ENCODE results near the gene CCDC185.
"Not testable (repeated sequence)": the region's sequence is repeated elsewhere in the genome, so short reads cannot be mapped to it uniquely, and the experiment has no call there.

Gene CCDC185

DNA sequence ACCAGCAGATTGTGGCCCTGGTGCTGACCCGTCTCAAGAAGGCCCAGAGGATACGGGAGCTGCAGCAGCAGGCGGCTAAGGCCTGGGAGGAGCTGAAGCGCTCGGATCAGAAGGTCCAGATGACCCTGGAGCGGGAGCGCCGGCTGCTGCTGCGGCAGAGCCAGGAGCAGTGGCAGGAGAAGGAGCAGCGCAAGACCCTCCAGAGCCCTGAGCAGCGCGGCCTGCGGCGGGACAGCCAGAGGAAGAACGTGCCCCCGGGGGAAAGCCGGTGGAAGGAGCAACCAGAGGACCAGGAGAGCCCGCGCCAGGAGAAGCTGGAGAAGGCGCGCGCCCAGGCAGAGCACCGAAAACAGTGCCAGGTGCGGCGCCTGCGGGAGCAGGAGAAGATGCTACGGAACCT lies 1.0 kb downstream of the CCDC185 start:
- DNase-seq (ENCODE audit: low read depth in 4 of 4, low spot score in 1 of 4), result no peak

DNA sequence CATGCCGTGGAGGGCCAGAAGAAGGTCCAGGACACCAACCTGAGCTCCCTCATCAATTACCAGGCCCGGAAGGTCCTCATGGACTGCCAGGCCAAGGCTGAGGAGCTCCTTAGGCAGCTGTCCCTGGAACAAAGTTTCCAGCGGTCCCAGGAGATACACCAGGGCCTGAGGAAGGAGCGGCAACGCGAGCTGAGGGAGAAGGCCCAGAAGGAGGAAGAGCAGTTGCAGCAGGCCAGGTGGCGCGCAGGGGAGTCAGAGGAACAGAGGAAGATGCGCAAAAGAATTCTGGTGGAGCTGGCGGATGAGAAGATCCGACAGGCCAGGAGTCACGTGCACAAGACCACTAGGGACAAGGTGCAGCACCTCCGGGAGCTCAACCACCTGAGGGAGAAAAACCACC lies 1.5 kb downstream of the CCDC185 start:
- DNase-seq (ENCODE audit: low read depth in 4 of 4, low spot score in 1 of 4), result no peak

DNA sequence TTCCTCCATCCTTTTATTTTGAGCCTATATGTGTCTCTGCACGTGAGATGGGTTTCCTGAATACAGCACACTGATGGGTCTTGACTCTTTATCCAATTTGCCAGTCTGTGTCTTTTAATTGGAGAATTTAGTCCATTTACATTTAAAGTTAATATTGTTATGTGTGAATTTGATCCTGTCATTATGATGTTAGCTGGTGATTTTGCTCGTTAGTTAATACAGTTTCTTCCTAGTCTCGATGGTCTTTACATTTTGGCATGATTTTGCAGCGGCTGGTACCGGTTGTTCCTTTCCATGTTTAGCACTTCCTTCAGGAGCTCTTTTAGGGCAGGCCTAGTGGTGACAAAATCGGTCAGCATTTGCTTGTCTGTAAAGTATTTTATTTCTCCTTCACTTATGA lies 6.2 kb downstream of the CCDC185 start:
- DNase-seq (ENCODE audit: low read depth in 4 of 4, low spot score in 1 of 4), result not testable (repeated sequence)

DNA sequence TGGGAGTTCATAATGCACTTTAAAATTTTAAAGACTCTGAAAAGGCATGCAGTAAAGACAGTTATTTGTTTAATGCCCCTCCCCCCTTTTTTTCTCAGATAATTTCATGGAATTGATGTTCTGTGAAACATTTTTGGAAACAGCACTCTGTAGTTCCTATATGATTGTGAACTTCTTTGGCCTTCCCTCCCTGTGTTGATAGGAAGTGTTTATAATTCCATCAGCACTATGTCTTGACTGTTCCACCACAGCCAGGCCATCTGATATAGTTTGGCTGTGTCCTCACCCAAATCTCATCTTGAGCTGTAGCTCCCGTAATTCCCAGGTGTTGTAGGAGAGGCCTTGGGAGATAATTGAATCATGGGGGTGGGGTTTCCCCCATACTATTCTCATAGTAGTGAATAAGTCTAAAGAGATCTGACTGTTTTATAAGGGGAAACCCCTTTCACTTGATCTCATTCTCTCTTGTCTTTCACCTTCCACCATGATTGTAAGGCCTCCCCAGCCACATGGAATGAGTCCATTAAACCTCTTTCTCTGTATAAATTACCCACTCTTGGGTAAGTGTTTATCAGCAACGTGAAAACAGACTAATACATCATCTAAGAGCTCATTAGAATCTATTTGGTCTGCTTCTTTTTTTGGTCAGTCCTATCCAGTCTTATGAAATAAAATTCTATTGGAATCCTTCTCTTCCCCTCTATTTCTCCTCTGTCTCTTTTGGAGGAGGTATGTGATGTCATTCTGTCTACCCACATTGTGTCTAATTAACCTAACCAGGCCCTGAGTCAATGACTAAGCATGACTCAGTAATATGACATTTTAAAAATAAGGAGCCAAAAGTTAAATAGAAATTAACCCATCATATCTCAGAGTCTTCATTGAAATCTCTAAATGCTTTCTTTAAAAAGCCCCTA lies 8.9 kb downstream of the CCDC185 start:
- no peak for DNase-seq (ENCODE audit: low read depth in 4 of 4, low spot score in 1 of 4)

DNA sequence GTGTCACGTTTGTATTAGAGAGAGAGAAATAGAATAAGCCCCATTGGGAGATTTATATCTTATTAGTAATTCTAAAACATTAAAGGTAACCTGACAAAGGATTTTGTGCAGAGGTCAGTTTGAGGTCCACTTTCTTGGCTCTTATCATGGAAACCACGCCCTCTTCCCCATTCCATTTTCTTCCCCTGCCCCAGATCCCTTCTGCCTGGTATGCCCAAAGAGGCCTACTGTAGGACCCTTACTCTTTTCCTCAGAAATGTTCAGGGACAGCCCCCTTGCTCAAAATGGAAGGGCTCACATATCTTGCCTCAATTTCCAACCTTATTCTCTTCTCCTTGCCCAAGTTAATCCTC lies 9.6 kb downstream of the CCDC185 start:
- no peak for DNase-seq (ENCODE audit: low read depth in 4 of 4, low spot score in 1 of 4)

DNA sequence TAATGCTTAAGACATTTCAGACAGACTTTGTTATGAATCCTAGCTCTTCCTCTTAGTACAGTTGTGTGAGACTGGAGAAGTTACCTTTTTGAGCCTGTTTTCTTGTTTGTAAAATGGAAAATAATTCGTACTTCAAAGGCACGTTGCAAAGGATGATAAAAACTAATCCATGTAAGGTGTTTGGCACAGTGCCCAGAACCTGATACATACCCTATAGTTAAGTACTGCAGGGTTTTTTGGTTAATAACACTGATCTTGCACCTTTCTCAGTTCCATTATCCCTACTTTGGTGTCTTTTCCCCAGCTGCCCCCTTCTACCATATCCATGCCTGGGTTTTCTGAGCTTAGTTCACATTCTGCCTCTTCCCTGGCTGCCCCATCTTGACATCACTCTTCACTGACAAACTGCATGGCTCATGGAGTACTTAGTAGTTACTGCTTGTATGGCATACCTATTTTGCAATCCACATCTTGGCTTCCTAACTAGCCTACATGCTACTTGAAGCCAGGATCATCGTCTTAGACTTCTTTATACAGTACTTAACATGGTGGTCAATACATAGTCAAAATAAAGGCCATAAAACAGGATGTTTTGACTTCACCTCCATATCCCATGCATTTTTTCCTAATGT lies 10.1 kb downstream of the CCDC185 start:
- DNase-seq (ENCODE audit: low read depth in 4 of 4, low spot score in 1 of 4), result no peak

DNA sequence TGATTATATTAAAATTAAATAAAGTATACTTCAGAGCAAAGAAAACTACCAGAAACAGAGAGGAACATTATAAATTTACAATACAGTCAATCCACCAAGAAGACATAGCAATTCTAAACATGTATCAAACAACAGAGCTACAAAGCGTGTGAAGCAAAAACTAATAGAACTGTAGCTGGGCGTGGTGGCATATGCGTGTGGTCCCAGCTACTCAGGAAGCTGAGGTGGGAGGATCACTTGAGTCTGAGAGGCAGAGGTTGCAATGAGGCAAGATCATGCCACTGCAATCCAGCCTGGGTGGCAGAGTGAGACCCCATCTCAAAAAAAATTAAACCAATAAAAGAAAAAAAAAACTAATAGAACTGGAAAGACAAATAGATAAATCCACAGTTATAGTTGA lies 12.3 kb downstream of the CCDC185 start:
- no peak for DNase-seq (ENCODE audit: low read depth in 4 of 4, low spot score in 1 of 4)

DNA sequence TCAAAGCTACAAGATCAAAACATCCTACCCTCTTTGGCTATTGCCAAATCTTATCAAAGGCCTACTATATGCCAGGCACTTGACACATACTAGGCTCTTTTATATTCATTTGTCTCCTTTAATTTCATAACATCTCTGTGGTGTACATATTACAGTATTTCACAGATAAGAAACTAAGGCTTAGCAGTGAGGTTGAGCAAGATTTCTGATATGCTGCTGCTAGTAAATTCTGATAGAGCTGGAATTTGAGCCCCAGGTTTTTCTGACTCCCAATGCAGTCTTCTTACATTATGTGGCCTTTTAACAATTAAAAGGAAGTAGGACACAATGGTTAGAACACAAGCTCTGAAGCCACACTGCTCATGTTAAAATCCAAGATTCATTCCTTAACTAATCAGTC lies 16.8 kb downstream of the CCDC185 start:
- no peak for DNase-seq (ENCODE audit: low read depth in 4 of 4, low spot score in 1 of 4)

DNA sequence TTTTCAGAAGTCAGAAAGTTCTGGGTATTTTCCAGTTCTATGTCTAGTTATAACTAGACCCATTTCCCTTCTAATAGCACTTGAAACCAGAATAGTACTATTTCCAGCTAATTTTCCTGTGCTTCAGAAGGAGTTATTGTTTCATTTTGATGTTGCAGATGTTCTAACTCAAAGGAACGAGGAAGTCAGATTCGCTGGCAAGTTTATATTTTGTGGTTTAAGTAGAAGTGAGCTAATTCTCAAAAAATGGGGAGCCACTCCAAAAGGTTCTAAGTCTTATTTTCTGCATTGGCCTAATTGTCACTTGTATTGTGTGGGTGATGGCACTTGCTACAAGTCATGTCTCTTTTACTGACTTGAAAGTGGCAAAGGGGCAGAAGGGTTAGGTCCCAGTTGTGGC lies 18.1 kb downstream of the CCDC185 start:
- no peak for DNase-seq (ENCODE audit: low read depth in 4 of 4, low spot score in 1 of 4)

DNA sequence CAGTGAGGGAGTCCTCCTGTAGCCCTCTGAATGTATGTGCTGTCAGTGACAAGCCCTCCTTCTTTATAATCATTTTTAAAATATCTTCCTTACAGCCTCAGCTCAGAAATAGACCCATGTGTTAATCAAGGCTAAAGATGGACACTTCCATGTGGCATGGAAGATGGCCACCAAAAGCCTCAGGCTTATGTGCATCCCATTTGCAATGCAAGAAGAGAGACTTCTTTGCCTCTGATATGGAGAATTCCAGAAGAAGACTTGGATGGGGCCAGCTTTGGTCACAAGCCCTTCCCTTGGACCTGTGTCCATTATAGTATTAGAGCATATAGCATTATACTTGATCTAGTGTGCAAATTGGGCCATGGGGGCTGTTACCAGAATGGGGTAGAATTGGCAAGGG lies 18.5 kb downstream of the CCDC185 start:
- no peak for DNase-seq (ENCODE audit: low read depth in 4 of 4, low spot score in 1 of 4)

DNA sequence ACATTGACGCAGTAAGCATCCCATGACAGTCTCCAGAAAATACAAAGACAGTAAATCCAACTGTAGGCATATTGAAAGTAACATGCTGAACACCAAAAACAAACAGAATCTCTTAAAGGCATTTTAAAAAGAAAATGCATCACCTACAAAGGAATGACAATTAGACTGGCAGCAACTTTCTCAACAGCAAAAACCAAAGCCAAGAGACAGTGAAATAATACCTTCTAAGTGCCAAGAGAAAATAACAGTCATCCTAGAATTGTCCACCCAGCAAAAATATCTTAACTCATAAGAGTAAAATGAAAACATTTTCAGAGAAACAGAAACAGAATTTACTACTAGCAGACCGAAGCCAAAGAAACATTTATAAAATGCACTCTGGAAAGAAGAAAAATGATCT lies 20.0 kb downstream of the CCDC185 start:
- no peak for DNase-seq (ENCODE audit: low read depth in 4 of 4, low spot score in 1 of 4)

DNA sequence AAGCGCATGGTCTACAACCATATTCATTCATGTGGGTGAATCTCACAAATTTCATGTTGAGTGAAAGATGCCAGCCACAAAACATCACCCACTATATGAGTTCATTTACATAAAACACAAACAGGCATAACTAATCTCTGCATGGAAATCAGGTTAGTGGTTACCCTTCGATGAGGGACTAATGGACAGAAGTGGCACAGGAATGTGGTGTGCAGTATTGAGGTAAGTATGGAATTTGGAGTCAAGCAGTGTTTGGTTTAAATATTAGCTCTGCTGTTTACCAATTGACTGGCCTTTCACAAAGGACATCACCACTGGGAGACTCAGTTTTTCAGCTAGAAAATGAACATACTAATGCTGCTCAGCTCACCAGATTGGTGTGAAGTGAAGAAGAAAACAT lies 24.2 kb downstream of the CCDC185 start:
- no peak for DNase-seq (ENCODE audit: low read depth in 4 of 4, low spot score in 1 of 4)

DNA sequence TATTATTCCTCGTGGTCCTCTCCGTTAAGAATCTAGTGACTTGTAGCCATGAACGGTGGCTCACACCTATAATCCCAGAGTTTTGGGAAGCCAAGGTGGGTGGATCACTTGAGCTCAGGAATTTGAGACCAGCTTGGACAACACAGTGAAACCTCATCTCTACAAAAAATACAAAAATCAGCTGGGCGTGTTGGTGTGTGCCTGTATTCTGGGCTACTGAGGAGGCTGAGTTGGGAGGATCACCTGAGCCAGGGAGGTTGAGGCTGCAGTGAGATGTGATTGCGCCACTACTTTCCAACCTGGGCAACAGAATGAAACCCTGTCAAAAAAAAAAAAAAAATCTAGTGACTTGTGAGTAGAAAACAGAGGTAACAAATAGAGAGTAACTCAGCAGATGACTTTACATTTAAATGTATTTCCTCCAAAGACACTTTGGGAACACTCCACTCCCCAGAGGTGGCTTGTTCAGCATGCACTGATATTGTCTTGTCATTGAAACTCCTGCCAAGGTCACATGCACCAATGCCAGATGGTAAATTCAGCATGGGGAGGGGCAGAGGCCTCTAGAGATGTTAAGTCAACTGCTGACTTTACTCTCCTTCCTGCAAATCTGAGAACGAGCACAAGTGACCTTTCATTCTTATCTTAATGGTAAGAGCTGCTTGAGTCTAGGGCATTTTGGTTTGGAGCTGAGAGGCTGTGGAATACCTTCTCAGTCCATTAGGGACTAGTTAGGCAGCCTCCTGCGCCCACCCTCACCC lies 24.9 kb downstream of the CCDC185 start:
- no peak for DNase-seq (ENCODE audit: low read depth in 4 of 4, low spot score in 1 of 4)

DNA sequence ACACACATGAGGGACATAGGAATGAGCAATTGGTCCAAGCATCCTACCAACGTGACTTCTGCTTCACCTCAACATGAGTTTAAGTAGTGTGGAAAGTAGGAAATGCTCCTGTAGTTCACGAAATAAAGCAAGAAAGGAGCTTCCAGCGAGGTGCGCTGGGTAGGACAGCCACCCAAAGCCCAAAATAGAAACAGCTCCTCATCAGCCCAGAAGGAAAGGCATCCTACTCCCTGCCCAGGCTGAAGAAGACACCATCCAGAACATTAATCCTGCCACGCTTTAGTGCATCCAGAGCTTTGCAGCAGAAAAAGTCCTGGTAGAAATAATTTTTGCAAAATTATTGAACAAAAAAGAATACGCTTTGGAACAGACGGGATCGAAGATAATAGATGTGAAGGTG lies 25.9 kb downstream of the CCDC185 start:
- no peak for DNase-seq (ENCODE audit: low read depth in 4 of 4, low spot score in 1 of 4)

DNA sequence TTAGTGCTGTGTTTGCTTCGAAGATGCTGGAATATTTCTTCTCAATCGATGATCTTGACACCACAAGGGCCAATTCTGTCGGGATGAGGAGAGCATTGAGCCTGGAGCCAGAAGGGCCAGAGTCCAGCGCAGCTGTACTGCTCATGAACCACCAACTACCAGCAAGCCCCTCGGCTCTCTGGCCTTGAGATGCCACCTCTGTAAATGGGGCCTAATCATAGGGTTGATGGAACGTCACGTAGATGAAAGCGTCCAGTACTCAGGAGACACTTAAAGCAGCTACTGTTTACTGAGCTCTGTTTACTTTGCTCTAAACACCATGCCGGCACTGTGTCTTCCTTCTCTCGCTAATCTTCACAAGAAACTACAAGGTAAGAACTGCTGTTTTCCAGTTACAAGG lies 26.3 kb downstream of the CCDC185 start:
- DNase-seq (ENCODE audit: low read depth in 4 of 4, low spot score in 1 of 4), result no peak

DNA sequence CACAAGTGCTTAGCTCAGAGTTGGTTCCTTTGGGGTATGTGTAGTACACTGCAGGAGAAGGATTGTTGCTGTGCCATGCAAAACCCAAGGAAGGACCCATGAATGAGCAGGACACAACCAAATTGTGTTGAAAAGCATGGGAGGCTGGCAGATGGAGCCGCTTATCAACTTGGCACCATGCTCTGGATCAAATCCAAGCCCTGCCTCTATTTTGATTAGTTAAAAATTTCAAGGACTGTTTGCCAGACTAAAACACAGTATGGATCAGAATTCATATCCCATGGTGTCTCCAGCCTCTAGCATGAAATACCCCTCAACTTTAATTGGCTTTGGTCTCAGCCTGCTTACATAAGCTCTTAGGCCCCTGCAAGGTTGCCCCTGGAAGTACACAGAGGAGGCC lies 27.8 kb downstream of the CCDC185 start:
- DNase-seq (ENCODE audit: low read depth in 4 of 4, low spot score in 1 of 4), result no peak

DNA sequence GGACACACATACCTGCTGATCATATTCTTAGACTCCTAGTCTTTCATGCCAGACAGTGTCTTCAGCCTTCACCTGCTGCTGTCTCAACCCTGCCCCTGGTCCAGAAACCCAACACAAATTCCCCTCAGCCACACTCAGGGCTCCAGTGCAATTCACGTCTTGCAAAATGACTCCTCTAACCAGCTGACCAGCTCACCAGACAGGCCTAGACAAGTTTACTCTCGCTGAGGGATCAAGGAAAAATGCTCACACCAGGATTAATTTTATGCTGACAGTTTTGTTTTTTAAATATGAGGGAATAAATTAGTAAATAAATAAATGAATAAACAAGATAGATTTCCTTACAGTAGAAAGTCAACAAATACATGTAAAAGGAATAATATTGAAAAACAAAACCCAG lies 28.5 kb downstream of the CCDC185 start:
- DNase-seq (ENCODE audit: low read depth in 4 of 4, low spot score in 1 of 4), result no peak

DNA sequence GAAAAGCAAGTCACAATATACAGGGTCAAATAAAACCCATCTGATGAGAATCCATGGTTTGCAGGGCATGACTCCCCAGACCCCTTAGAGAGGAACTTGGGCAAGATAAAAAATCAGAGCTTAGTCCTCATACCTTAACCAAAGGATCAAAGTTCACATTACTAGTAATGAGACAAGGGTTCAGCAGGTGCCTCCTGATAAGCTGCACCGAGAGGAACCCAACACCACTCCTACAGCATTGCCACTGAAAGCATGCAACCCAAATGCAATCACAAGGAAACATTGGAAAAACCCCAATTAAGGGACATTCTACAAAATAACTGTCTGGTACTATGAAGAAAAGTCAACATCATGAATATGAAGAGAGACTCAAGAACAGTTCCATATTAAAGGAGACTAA lies 29.7 kb downstream of the CCDC185 start:
- no peak for DNase-seq (ENCODE audit: low read depth in 4 of 4, low spot score in 1 of 4)

DNA sequence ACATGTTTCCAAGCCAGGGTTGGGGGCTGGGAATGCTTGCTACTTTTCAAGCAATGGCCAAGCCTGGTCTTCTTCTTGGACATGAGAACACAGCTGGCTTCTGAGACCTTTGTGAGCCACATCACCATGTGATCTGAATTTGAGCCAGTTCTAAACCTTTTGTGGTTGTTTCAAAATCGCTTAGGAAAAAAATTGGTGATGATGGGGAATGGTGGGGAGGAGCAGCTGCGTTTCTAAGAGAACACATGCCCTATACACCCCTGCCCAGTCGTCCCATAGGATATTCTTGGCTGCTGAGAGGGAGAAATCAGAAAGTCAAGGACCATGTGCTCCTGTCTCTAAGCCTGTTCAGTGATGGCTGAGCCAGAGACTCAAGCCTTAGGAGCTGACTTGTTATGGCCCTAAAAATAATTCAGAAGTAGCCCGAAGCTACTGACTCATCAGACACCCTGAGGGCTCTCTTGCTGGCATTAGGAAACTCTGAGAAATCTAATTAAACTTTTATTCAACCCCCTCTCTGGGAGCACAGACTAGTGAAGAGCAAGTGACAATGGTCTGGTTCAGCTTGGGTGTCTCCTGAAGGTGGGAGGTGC lies 30.5 kb downstream of the CCDC185 start:
- DNase-seq (ENCODE audit: low read depth in 4 of 4, low spot score in 1 of 4), result no peak

DNA sequence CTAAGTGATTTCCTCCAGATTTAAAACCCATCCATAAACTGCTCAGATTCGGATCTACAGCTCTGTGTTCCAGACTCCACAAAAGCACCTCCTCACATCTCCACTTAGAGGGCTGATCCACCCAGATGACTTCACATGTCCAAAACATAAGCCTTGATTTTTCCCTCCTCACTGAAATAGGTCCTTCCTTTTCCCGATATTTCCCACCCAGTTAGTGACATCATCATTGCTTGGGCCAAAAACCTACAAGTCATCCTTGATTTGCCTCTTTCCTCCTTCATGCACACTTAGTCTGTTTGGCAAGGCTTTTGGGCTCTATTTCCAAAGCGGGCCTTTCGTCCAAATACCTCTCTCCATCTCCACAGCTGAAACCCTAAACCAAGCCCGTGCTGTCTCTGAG lies 32.3 kb downstream of the CCDC185 start:
- no peak for DNase-seq (ENCODE audit: low read depth in 4 of 4, low spot score in 1 of 4)

DNA sequence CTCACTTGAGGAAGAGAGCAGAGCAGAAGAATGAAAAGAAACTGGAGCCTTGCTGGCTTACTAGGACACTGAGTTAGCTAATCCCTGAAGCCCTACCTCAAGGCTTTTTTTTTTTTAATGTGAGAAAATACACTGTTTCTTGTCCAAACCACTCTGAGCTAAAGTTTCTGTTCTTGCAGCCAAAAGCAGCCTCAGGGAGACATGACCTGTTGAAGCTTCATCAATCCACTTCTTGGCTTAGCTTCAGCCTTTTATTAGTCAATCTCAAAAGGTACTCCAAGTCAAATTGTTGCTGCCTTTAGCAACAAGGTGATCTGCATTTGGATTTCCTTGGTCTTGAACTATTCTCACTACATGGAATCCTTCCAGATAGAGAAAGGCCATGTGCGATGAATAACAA lies 33.7 kb downstream of the CCDC185 start:
- no peak for DNase-seq (ENCODE audit: low read depth in 4 of 4, low spot score in 1 of 4)

DNA sequence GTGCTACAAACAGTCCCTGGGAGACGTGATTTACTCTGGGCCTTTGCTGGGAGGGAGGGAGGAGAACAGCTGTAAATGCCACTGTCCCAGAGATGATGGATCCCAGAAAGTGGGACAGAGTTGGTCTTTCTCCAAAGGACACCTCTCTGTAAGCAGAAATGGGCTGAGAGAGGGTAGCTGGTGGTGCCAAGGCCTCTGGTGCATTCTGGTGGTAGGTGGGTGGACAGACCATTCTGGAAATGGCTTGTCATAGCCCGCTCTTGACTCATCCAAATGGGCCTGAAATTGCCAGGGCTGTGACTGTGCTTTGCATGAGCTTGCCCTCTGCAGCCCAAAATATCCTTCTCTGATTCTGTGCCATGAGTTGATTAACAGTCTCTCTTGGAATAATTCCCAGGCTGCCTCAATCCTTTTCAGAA lies 36.1 kb downstream of the CCDC185 start:
- no peak for DNase-seq (ENCODE audit: low read depth in 4 of 4, low spot score in 1 of 4)

Data from stimulated activated CD4-positive, alpha-beta T cell treated with anti-CD3 and anti-CD28 coated beads, Interleukin-1b, Interleukin-23, amount 100 ng/mL, for 24 hours (primary cell).